Measurements from ENCODE around the gene SRPK2.

DNA sequence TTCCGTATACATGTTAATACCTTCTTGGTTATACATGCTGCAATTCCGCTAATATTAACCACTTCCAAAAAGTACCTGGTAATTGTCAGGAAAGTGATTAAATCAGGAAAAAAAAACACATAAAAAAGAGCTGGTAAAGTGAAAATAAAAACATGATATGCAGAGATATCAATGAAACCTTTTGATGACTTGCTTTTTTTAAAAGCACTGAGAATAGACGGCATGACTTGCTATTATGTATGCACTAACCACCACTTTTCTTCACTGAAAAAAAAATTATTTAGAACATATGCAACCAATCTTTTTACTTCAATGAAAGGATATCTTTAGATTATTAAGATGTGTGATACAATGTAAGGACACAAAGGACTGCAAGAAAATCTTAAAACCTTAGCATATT is 211.7 kb downstream of the SRPK2 start:
- TF ChIP-seq, protein P1, sequence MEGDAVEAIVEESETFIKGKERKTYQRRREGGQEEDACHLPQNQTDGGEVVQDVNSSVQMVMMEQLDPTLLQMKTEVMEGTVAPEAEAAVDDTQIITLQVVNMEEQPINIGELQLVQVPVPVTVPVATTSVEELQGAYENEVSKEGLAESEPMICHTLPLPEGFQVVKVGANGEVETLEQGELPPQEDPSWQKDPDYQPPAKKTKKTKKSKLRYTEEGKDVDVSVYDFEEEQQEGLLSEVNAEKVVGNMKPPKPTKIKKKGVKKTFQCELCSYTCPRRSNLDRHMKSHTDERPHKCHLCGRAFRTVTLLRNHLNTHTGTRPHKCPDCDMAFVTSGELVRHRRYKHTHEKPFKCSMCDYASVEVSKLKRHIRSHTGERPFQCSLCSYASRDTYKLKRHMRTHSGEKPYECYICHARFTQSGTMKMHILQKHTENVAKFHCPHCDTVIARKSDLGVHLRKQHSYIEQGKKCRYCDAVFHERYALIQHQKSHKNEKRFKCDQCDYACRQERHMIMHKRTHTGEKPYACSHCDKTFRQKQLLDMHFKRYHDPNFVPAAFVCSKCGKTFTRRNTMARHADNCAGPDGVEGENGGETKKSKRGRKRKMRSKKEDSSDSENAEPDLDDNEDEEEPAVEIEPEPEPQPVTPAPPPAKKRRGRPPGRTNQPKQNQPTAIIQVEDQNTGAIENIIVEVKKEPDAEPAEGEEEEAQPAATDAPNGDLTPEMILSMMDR (IDR thresholded peaks at IDR 0.05; ENCODE audit: poor library complexity, severe bottlenecking) = no peak
- TF ChIP-seq EP300 (conservative IDR thresholded peaks at IDR 0.05; ENCODE audit: poor library complexity, severe bottlenecking) = no peak
- TF ChIP-seq, protein P2, sequence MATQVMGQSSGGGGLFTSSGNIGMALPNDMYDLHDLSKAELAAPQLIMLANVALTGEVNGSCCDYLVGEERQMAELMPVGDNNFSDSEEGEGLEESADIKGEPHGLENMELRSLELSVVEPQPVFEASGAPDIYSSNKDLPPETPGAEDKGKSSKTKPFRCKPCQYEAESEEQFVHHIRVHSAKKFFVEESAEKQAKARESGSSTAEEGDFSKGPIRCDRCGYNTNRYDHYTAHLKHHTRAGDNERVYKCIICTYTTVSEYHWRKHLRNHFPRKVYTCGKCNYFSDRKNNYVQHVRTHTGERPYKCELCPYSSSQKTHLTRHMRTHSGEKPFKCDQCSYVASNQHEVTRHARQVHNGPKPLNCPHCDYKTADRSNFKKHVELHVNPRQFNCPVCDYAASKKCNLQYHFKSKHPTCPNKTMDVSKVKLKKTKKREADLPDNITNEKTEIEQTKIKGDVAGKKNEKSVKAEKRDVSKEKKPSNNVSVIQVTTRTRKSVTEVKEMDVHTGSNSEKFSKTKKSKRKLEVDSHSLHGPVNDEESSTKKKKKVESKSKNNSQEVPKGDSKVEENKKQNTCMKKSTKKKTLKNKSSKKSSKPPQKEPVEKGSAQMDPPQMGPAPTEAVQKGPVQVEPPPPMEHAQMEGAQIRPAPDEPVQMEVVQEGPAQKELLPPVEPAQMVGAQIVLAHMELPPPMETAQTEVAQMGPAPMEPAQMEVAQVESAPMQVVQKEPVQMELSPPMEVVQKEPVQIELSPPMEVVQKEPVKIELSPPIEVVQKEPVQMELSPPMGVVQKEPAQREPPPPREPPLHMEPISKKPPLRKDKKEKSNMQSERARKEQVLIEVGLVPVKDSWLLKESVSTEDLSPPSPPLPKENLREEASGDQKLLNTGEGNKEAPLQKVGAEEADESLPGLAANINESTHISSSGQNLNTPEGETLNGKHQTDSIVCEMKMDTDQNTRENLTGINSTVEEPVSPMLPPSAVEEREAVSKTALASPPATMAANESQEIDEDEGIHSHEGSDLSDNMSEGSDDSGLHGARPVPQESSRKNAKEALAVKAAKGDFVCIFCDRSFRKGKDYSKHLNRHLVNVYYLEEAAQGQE (IDR thresholded peaks at IDR 0.05; ENCODE audit: borderline replicate concordance) = no peak
- TF ChIP-seq EZH2 (IDR thresholded peaks at IDR 0.05; ENCODE audit: borderline replicate concordance, insufficient read depth, low read length, poor library complexity, severe bottlenecking) = no peak
- TF ChIP-seq POLR2AphosphoS5 (IDR thresholded peaks at IDR 0.05) = no peak
- no peak for TF ChIP-seq TAF1 (IDR thresholded peaks at IDR 0.05; ENCODE audit: low read depth)
- no peak for TF ChIP-seq MXI1 (conservative IDR thresholded peaks at IDR 0.05; ENCODE audit: poor library complexity, severe bottlenecking)
- TF ChIP-seq SMC3 (conservative IDR thresholded peaks at IDR 0.05; ENCODE audit: poor library complexity) = no peak
- no peak for TF ChIP-seq RAD21 (conservative IDR thresholded peaks at IDR 0.05)

Measured in neural cell (in vitro differentiated cells).